HG03196 (cell line): ENCODE data around the gene BTN3A1.
A peak's percentile ranks its signal among the peaks of the same experiment; 100 is the strongest.
"Not testable (repeated sequence)": the region's sequence is repeated elsewhere in the genome, so short reads cannot be mapped to it uniquely, and the experiment has no call there.

Experiments
- ATAC-seq: cut with Tn5 transposase; IDR thresholded peaks from one replicate; pipeline ENCODE4 v1.9.1; 2021; ENCODE audit not compliant: unreplicated experiment

Gene BTN3A1

DNA sequence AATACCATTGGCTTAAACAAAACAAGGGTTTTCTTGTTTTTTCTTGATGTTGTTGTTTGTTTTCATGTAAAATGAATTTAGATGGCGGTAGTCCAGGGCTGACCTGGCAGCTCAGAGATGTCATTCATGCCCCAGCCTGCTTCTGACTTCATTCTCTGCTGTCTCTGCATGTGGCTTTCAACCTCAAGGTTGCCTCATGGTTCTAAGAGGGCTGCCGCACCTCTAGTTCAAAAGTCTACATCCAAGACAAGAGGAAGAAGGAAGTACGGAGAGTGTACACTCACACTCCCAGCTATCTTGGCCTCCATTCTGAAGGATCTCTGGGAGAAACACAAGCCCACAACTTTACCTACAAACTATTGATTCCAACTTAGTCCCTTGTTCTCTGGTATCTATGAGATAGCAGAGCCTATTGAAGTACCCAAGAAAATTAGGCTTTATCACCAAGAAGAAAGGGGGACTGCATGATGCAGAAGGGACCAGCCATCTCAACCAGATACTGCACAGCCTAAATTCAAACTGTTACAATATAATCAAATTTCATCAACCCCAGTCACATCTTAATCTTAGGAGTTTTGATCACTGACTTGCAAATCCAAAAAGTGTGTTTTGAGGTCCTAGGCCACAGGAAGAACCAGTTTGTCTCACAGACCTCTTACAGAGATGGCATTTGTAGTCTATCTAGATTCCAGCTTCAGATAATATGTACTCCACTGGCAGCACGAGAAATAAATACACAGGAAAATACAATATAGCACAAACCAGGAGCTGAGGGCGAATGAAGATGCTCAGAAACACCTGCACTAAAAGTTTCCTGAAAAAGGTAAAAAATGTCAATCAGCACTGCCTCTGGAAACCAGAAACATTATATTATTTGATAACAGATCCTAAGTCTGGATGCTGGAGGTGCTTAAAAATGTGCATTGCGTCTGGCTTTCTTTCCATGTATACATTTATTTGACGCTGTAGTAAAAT is 37.4 kb downstream of the BTN3A1 start:
- no peak for ATAC-seq

DNA sequence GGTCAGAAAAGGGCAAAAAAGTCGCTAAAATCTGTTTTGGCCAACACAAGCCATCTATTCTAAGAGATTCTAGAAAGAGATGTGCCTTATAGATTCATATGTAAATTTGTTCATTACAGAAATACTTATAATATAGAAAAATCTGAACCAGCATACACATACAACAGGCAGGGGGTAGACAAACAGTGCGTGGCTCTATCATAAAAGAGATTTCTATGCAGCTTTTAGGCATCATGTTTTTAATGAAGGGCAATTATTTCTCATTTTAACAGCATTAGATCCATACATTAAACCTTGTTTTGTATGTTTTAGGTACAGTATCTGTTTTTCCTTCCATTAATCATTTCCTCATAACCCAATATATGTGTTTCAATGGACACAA is 38.9 kb downstream of the BTN3A1 start:
- ATAC-seq: no peak

DNA sequence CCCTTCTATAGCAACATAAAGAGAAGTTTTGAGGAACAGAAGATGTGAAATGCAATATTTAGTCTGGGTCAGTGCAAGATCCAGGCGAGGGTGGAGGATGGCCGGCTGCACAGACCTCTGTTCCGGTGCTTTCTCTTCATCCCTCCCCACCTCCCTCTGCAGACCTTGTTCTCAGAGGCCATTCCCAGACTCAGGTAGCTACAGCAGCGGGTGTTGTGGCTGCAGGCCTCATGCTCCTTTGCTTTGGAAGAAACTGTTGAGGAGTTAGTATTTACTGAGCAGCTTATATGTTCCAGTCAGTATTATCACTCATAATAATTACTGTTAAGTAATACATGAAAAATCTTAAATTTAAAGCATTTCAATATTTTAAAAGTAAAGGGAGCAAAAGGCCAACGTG is 39.9 kb downstream of the BTN3A1 start:
- no peak for ATAC-seq

DNA sequence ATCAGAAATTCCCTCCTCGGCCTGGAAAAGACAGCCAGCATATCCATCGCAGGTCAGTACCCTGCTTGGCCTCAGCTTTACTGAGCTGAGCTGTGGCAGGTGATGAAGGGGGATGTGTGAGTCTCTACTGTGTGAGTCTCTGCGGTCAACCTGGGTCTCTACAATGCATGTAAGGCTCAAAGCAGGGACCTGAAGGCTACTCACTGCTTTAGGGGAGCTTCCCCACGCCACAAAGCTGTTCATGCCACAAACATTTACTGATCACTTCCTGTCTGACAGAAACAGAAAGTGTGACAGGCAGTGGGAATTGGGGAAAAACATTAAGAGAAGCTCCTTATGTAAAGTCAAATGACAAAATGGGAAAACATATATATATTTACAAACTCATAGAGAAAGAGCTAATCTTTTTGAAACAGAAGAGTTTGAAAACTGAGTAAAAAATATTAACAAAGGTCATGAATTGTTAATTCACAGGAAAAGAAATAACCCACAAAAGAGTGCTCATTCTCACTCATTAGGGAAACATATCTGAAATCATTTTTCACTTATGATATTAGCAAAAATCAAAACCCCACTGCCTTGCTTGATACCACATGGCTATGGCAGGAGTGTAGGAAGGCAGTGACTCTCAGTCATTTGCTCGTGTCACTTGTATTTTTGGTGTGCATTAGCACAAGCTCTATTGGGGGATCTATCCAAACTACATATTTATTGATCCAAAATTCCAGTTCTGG is 44.0 kb downstream of the BTN3A1 start:
- peak; percentile 49 for ATAC-seq

DNA sequence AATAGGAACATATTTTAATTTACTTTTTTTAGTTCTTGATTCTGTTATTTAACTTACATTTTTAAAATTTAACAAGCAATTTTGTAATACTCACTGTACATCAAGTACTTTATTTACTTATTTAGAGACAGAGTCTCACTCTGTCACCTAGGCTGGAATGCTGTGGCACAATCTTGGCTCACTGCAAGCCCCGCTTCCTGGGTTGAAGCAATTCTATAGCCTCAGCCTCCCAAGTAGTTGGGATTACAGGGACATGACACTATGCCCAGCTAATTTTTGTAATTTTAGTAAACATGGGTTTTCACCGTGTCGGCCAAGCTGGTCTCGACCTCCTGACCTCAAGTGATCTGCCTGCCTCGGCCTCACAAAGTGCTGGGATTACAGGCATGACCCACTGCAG is 45.2 kb downstream of the BTN3A1 start:
- no peak for ATAC-seq

DNA sequence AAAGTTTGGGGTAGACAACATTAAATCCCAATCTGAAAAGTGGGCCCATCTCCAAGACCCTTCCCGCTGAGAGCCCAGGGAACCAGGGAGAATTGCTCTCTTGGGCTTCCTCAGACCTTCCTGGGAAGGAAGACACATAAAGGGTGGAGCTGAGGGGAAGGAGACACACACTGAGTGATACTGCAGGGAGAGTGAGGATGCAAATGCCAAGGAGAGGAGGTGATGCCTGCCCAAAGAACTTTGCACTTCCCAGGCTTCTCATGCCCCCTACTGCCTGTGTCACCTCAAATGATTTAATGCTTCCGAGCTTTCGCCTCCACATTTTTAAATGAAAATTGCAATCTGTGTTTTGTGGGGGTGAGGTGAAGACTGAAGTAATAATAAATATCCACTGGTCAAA is 48.2 kb downstream of the BTN3A1 start:
- no peak for ATAC-seq

DNA sequence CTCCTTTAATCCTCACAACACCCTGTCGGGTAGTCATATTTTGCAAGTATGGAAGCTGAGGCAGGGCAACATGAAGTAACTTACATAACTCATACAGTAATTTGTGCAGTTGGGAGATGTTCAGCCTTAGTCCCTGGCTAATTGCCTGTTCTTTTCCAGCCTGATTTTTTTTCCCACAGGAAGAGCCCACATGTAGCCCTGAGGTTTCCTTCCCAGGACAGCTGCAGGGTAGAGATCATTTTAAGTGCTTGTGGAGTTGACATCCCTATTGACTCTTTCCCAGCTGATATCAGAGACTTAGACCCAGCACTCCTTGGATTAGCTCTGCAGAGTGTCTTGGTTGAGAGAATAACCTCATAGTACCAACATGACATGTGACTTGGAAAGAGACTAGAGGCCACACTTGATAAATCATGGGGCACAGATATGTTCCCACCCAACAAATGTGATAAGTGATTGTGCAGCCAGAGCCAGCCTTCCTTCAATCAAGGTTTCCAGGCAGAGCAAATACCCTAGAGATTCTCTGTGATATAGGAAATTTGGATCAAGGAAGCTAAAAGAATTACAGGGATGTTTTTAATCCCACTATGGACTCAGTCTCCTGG is 50.7 kb downstream of the BTN3A1 start:
- no peak for ATAC-seq

DNA sequence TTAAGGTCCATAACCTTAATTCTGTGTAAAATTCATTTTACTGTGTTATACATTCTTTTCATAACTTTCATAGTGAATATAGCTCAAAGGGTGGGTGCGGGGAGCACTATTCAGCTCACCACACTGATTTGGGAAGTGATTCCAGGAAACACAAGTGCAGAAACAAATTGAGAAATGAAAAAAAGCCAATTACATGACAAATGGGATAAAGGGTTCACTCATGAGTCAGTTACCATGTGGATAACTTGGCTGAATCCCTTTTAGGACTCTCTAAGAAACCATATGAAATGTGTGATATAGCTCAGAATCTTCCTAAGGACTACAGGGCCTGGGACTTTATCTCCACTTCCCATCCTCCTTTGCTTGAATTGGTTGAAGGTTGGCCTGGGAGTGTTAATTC is 52.6 kb downstream of the BTN3A1 start:
- ATAC-seq: no peak

DNA sequence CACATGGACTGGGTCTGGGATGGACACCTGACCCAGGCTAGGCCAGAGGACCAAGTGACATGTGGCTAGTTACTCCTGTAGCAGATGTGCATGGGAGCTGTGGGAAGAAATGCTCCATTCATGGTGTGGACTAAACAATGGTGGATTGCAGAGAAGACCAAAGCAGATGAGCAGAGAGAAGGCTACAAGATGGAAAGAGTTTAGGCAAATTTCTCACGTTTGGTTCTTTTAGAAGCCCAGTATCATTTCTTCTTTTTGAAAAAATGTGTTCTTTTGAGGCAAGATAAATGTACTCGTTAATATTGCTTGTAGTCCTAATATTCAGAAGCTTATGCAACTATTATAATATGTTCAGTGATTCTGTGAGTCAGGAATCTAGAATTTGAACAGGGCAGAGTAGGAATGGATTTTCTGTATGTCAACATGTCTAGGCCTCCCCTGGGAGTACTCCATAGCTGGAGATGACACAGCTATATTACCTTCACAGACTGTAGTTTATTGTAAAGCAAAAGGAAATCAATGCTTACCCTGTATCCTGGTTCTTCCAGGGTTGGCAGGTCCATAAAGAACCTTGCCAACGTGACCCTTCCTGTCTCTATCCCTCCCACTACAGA is 53.4 kb downstream of the BTN3A1 start:
- ATAC-seq: no peak

DNA sequence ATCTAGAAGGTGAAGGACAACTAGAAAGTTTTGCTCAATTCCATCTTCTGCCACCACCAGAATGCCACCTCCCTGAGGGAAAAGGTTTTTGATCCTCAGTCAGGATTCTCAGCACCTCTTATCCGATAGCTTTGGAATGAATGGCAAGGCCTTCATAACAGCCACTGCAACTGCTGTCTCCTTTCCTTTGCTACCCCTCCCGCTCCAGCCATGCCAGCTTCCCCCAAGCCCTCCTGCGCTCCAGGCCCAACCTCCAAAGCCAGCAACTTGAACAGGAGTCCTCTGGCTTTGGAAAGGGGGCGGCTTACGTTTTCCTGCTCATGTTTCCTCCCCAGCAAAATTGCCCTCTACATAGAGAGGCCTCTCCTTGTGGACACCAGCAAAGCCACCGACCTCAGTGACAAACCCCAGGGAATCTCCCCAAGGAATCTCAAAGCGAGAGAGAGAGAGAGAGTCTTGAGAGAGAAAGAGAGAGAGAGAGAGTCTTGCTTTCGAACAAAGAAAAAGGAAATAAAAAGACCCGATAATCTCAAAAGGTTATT is 55.3 kb downstream of the BTN3A1 start:
- ATAC-seq: peak; percentile 31

DNA sequence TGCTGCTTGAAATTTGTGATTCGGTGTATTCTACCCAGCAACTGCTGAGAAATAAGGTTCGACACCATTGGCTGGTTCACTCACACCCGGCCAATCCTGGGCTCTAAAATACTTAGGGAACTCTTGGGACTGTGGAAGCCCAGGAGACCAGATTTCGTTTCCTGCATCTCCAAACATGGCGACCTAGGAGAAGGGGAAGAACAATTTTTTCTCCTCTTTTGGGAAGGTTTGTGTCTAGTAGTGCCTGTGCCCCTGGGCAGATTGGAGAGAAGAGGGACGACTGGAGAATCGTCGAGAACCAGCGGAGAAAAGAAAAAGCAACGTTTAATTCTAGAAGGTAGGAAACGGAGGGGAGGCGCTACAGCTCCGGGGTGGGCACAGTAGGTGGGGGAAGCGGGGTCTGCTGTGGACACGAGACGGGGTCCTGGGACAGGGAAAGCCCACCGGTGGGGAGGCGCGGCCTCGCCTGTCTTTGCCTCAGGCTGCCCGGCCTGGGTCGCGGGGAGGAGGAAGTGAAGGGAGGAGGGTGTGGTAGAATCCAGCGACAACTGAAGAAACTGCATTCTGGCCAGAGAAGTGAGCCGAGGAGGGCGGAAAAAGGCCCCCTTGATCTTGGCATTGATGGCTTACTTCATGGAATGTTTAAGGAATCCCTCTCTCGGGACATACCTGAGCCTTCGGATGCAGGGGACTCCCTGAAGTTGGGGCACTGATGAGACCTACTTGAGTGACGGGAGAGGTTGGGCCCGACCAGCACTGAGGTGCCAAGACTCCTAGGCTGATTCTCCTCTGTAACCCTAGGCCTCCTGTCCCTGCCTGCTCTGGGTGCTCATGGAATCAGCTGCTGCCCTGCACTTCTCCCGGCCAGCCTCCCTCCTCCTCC is 56.0 kb downstream of the BTN3A1 start, which contains the start of gene BTN2A1:
BTN2A1 (plus strand) TSS at position 150 of the 883 bp plus-strand sequence; CDS start at position 832, 682 bp downstream.
- peak; percentile 95 for ATAC-seq

DNA sequence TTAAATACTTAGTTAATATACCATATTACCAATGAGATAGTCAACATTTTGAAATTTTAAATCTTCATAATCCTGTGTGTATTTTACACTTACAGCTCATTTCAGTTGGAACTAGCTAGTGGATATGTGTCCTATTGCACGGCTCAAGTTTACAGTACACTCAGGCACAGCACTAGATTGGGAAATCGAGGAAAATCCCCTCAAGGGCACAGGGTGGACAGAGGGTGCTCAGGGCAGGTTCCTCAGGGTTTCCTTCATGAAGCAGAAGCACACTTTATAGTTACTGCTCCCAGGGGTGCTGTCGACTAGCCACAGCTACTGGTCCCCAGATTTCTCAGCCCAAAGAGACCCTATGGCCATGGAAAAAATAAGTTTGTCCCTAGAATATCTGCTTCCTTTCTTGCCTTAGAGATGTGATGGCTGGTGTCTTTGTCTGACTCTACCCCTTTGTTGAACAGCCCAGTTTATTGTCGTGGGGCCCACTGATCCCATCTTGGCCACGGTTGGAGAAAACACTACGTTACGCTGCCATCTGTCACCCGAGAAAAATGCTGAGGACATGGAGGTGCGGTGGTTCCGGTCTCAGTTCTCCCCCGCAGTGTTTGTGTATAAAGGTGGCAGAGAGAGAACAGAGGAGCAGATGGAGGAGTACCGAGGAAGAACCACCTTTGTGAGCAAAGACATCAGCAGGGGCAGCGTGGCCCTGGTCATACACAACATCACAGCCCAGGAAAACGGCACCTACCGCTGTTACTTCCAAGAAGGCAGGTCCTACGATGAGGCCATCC is 57.1 kb downstream of the BTN3A1 start:
- no peak for ATAC-seq

DNA sequence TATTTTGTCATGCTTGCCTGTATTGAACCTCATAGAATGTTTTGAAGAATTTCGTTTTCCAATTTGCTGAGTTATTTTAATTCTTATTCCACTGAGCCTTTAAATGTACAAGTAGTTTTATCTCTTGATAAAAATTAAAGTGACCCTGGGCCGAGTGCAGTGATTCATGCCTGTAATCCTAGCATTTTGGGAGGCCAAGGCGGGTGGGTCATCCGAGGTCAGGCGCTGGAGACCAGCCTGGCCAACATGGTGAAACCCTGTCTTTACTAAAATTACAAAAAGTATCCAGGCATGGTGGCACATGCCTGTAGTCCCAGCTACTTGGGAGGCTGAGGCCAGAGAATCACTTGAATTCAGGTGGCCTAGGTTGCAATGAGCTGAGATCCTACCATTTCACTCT is 59.3 kb downstream of the BTN3A1 start:
- not testable (repeated sequence) for ATAC-seq

DNA sequence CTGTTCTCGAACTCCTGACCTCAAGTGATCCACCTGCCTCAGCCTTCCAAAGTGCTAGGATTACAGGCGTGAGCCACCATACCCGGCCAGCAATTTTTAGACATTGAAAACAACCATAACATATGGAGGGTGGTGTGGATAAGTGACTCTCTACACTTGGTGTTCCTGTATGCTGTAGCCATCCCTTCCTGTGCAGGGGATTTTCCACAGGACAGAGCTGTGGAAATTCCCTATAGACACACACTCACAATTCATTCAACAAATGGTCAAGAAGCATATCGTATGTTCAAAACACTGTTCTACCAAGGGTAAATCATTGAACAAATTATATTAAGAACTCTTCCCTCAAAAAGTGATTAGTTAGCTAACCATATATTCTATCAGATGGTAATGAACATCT is 61.9 kb downstream of the BTN3A1 start:
- no peak for ATAC-seq

DNA sequence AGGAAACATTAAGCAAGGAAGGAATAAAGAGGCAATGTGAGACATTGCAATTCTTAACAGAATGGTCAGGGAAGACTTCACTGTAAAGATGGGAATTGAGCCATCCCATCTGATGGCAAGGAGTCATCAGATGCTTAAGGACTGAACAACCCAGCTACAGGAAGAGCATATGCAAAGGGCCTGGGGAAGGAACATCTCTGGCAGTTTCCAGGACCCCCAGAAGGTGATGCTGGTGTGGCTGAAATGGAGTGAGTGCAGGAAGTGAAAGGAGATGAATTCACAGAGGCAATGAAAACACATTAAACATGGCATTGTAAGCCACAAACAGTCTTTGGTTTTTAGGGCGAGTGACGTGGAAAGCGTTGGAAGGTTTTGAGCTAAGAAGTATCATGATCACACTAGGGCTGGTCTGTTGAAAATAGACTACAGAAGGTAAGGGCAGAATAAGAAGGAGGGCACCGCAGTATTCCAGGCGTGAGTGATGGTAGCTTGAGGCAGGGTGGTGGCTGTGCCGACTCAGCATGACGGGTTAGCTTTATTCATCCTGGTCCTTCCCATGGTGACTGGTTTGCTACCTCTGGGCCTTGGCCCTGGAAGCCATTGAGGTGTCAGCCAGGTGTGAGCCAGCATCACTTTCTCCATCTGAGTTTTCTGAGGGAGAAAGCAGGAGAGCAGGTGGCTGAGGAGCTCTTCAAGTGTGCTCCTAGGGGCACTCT is 62.5 kb downstream of the BTN3A1 start:
- no peak for ATAC-seq
